Measurements from ENCODE around the gene CDH13.

Gene CDH13

DNA sequence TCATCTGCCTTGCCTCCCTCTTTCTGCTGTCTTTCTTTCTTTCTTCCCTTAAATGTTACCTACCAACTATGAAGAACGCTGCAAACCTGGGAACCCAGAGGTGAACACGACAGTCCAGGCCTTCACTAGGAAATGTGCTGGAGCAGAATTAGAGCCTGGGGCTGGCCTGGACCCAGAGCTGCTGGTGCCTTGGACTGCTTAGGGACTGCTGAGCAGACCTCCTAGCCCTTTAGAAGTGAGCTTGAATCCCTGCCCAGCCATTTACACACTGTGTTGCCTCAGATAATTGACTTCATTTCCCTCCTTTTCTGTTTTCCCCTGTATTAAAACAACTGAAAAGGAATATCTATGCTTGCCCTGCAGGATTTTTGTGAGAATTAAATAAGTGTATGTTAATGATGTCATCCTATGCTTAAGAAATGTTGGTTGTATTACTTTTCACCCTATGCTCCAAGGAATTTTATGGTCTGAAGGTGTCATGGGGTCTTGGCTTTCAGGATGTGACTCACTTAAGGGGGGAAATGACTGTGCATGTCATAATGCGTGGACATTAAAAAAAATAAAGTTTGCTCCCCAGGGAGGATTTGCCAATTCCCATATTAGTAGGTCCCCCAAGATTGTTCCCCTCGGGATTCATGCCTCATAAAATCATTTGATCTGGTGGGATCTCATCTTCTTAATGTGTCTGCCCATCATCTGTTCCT lies 11.5 kb downstream of the CDH13 start:
- Histone ChIP-seq H3K27ac (ENCODE audit: low read length) (no peak overlapping the region), H3K27me3 (ENCODE audit: control insufficient read depth in 1 of 2, insufficient read depth in 2 of 2, low read length in 2 of 2) (peaks cover 0 to 2% of the 10 kb centered on the region in 2 donors), H3K4me3 (ENCODE audit: low read length in 2 of 2) (no peak overlapping the region)

GRCh38 chr16:82639263-82639662 lies 12.5 kb downstream of the CDH13 start:
- Histone ChIP-seq H3K36me3 (ENCODE audit: control insufficient read depth in 2 of 2, insufficient read depth in 2 of 2, low read length in 2 of 2) (no peaks in the 10 kb centered on the region), H3K27me3 (ENCODE audit: control insufficient read depth in 1 of 2, insufficient read depth in 2 of 2, low read length in 2 of 2) (peaks cover 0 to 2% of the 10 kb centered on the region in 2 donors), H3K4me3 (ENCODE audit: low read length in 2 of 2) (no peak overlapping the region), H3K9ac (ENCODE audit: low read length in 2 of 2) (no peak overlapping the region), H3K27ac (ENCODE audit: low read length) (no peak overlapping the region), H3K9me3 (ENCODE audit: control insufficient read depth in 2 of 2, low read length in 2 of 2) (no peaks in the 10 kb centered on the region), H3K4me1 (ENCODE audit: control insufficient read depth, insufficient read depth, low read length) (peaks cover 5% of the 10 kb centered on the region)

More for the DNA sequence above, 11.5 kb downstream of the CDH13 start:
- no peak overlapping the region for H3K9ac ChIP-seq (ENCODE audit: low read length in 2 of 2)
- H3K4me1 ChIP-seq (ENCODE audit: control insufficient read depth, insufficient read depth, low read length), result peaks cover 9% of the 10 kb centered on the region
- no peaks in the 10 kb centered on the region for H3K9me3 ChIP-seq (ENCODE audit: control insufficient read depth in 2 of 2, low read length in 2 of 2)
- H3K36me3 ChIP-seq (ENCODE audit: control insufficient read depth in 2 of 2, insufficient read depth in 2 of 2, low read length in 2 of 2), result no peaks in the 10 kb centered on the region

DNA sequence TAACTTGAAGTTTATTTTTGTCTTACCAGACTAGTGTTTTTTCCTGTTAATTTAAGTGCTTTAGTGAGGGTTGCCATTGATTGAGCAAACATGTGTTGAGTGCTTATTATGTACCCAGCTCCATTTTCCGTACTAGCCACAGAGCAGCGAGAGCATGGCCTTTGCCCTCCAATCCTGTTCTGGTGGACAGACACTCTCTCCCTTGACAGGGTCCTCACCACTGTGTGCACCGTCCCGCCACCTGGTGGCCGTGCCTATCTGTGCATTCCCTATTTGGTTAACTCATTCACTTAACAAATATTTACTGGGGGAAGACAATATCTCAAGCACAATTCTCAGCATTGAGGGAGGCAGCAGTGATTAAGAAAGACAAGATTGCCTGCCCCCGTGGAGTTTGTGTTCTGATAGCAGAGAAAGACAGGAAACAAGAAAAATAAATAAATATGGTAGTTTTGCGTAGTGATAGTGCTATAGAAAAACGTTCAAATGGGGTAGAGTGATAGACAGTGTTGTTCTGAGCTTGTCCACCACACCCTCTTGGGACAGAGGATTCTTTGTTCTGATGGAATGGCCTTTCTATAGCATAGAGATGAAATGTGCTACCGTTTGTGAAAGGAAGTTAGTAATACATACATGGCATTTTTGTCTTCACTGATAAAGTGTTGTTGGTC lies 13.0 kb downstream of the CDH13 start:
- Histone ChIP-seq H3K27me3 (ENCODE audit: control insufficient read depth in 1 of 2, insufficient read depth in 2 of 2, low read length in 2 of 2) (peaks cover 0 to 2% of the 10 kb centered on the region in 2 donors), H3K9ac (ENCODE audit: low read length in 2 of 2) (no peak overlapping the region), H3K27ac (ENCODE audit: low read length) (no peak overlapping the region), H3K9me3 (ENCODE audit: control insufficient read depth in 2 of 2, low read length in 2 of 2) (no peaks in the 10 kb centered on the region), H3K36me3 (ENCODE audit: control insufficient read depth in 2 of 2, insufficient read depth in 2 of 2, low read length in 2 of 2) (no peaks in the 10 kb centered on the region), H3K4me3 (ENCODE audit: low read length in 2 of 2) (no peak overlapping the region), H3K4me1 (ENCODE audit: control insufficient read depth, insufficient read depth, low read length) (no peaks in the 10 kb centered on the region)

- no peaks in the 10 kb centered on the region for H3K36me3 ChIP-seq (ENCODE audit: control insufficient read depth in 2 of 2, insufficient read depth in 2 of 2, low read length in 2 of 2)
- no peak overlapping the region for H3K27ac ChIP-seq (ENCODE audit: low read length)
- no peak overlapping the region for H3K4me3 ChIP-seq (ENCODE audit: low read length in 2 of 2)
- no peaks in the 10 kb centered on the region for H3K4me1 ChIP-seq (ENCODE audit: control insufficient read depth, insufficient read depth, low read length)
- H3K9ac ChIP-seq (ENCODE audit: low read length in 2 of 2), result no peak overlapping the region
- no peaks in the 10 kb centered on the region for H3K9me3 ChIP-seq (ENCODE audit: control insufficient read depth in 2 of 2, low read length in 2 of 2)
- no peaks in the 10 kb centered on the region for H3K27me3 ChIP-seq (ENCODE audit: control insufficient read depth in 1 of 2, insufficient read depth in 2 of 2, low read length in 2 of 2)
Measured at GRCh38 chr16:82641336-82641984, 14.7 kb downstream of the CDH13 start.

- Histone ChIP-seq H3K27ac (ENCODE audit: low read length) (no peak overlapping the region), H3K36me3 (ENCODE audit: control insufficient read depth in 2 of 2, insufficient read depth in 2 of 2, low read length in 2 of 2) (no peaks in the 10 kb centered on the region), H3K9ac (ENCODE audit: low read length in 2 of 2) (no peak overlapping the region), H3K4me1 (ENCODE audit: control insufficient read depth, insufficient read depth, low read length) (no peaks in the 10 kb centered on the region), H3K27me3 (ENCODE audit: control insufficient read depth in 1 of 2, insufficient read depth in 2 of 2, low read length in 2 of 2) (no peaks in the 10 kb centered on the region), H3K9me3 (ENCODE audit: control insufficient read depth in 2 of 2, low read length in 2 of 2) (no peaks in the 10 kb centered on the region), H3K4me3 (ENCODE audit: low read length in 2 of 2) (no peak overlapping the region)
Measured at GRCh38 chr16:82643136-82643535, 16.4 kb downstream of the CDH13 start.

DNA sequence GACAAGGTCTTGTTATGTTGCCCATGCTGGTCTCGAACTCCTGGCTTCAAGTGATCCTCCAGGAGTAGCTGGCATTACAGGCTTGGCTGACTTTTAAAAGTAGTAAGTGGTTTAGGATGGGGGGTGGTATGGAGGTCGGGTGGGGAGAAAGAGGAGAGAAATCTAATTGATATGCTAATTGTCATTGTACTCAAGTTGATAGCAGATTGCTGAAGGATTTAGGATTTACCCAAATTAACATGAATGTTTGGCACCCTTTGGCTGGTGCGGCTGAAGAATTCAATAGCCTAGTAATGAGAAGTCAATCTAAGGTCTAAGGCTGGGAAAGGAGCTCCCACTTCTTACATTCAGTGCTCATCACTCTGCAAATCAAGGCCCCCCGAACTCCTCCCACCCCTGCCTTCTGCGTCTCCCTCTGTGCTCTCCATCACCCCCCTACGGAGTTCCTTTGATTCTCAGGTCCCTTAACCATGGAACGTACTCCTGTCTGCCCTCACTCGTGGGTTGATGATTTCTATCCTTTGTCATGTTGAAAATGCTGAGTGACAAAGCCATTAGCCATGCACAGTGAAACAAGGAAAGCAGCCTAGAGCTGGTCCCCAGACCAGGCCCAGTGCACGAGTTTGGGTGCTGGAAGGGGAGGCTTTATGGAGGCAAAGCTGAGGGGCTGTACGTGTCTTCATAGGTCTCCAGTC lies 17.3 kb downstream of the CDH13 start:
- Histone ChIP-seq H3K9me3 (ENCODE audit: control insufficient read depth in 2 of 2, low read length in 2 of 2) (no peaks in the 10 kb centered on the region), H3K36me3 (ENCODE audit: control insufficient read depth in 2 of 2, insufficient read depth in 2 of 2, low read length in 2 of 2) (no peaks in the 10 kb centered on the region), H3K4me1 (ENCODE audit: control insufficient read depth, insufficient read depth, low read length) (no peaks in the 10 kb centered on the region), H3K4me3 (ENCODE audit: low read length in 2 of 2) (no peak overlapping the region), H3K27ac (ENCODE audit: low read length) (no peak overlapping the region), H3K27me3 (ENCODE audit: control insufficient read depth in 1 of 2, insufficient read depth in 2 of 2, low read length in 2 of 2) (no peaks in the 10 kb centered on the region), H3K9ac (ENCODE audit: low read length in 2 of 2) (no peak overlapping the region)

DNA sequence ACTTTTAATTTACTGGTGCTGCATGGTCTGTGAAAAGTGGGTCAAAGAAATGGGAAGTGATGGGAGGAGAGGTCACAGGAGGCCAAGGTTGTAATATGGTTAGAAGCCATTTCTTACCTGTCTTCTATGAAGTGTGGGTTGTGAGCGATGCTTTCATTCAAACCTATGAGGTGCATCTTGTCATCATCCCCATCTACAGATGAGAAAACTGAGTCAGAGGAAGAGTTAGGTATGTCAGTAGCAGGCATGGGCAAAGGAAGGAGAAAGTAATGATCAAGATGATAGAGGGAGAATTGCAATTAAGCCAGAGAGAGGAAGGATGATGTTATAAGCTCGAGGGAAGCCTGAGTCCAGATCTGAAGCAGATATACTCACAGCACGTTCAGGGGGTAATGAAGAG lies 19.7 kb downstream of the CDH13 start:
- H3K4me1 ChIP-seq (ENCODE audit: control insufficient read depth, insufficient read depth, low read length), result no peaks in the 10 kb centered on the region
- no peak overlapping the region for H3K9ac ChIP-seq (ENCODE audit: low read length in 2 of 2)
- H3K9me3 ChIP-seq (ENCODE audit: control insufficient read depth in 2 of 2, low read length in 2 of 2), result no peaks in the 10 kb centered on the region
- H3K27ac ChIP-seq (ENCODE audit: low read length), result no peak overlapping the region
- no peak overlapping the region for H3K4me3 ChIP-seq (ENCODE audit: low read length in 2 of 2)
- no peaks in the 10 kb centered on the region for H3K36me3 ChIP-seq (ENCODE audit: control insufficient read depth in 2 of 2, insufficient read depth in 2 of 2, low read length in 2 of 2)
- no peaks in the 10 kb centered on the region for H3K27me3 ChIP-seq (ENCODE audit: control insufficient read depth in 1 of 2, insufficient read depth in 2 of 2, low read length in 2 of 2)

GRCh38 chr16:82649766-82650165 lies 23.0 kb downstream of the CDH13 start:
- Histone ChIP-seq H3K36me3 (ENCODE audit: control insufficient read depth in 2 of 2, insufficient read depth in 2 of 2, low read length in 2 of 2) (no peaks in the 10 kb centered on the region), H3K9me3 (ENCODE audit: control insufficient read depth in 2 of 2, low read length in 2 of 2) (no peaks in the 10 kb centered on the region), H3K27ac (ENCODE audit: low read length) (no peak overlapping the region), H3K4me3 (ENCODE audit: low read length in 2 of 2) (no peak overlapping the region), H3K9ac (ENCODE audit: low read length in 2 of 2) (no peak overlapping the region), H3K4me1 (ENCODE audit: control insufficient read depth, insufficient read depth, low read length) (peaks cover 9% of the 10 kb centered on the region), H3K27me3 (ENCODE audit: control insufficient read depth in 1 of 2, insufficient read depth in 2 of 2, low read length in 2 of 2) (no peaks in the 10 kb centered on the region)

GRCh38 chr16:82650804-82651203 lies 24.0 kb downstream of the CDH13 start:
- peaks cover 9% of the 10 kb centered on the region for H3K4me1 ChIP-seq (ENCODE audit: control insufficient read depth, insufficient read depth, low read length)

GRCh38 chr16:82651921-82652601 lies 25.3 kb downstream of the CDH13 start:
- H3K9ac ChIP-seq (ENCODE audit: low read length in 2 of 2), result no peak overlapping the region
- H3K27ac ChIP-seq (ENCODE audit: low read length), result no peak overlapping the region
- H3K9me3 ChIP-seq (ENCODE audit: control insufficient read depth in 2 of 2, low read length in 2 of 2), result no peaks in the 10 kb centered on the region
- H3K27me3 ChIP-seq (ENCODE audit: control insufficient read depth in 1 of 2, insufficient read depth in 2 of 2, low read length in 2 of 2), result no peaks in the 10 kb centered on the region
- H3K36me3 ChIP-seq (ENCODE audit: control insufficient read depth in 2 of 2, insufficient read depth in 2 of 2, low read length in 2 of 2), result no peaks in the 10 kb centered on the region
- H3K4me1 ChIP-seq (ENCODE audit: control insufficient read depth, insufficient read depth, low read length), result peaks cover 9% of the 10 kb centered on the region
- H3K4me3 ChIP-seq (ENCODE audit: low read length in 2 of 2), result no peak overlapping the region

More at GRCh38 chr16:82650804-82651203, 24.0 kb downstream of the CDH13 start:
- no peaks in the 10 kb centered on the region for H3K27me3 ChIP-seq (ENCODE audit: control insufficient read depth in 1 of 2, insufficient read depth in 2 of 2, low read length in 2 of 2)
- H3K27ac ChIP-seq (ENCODE audit: low read length), result no peak overlapping the region
- H3K4me3 ChIP-seq (ENCODE audit: low read length in 2 of 2), result no peak overlapping the region
- H3K9me3 ChIP-seq (ENCODE audit: control insufficient read depth in 2 of 2, low read length in 2 of 2), result no peaks in the 10 kb centered on the region
- no peaks in the 10 kb centered on the region for H3K36me3 ChIP-seq (ENCODE audit: control insufficient read depth in 2 of 2, insufficient read depth in 2 of 2, low read length in 2 of 2)
- H3K9ac ChIP-seq (ENCODE audit: low read length in 2 of 2), result no peak overlapping the region
